GM12873 (cell line): ENCODE results near the gene SLC6A18.

ENCODE experiments used
- CTCF ChIP-seq: IDR thresholded peaks from 2 replicates; pipeline ENCODE4 v1.5.1; 2012; ENCODE audit warnings: low read depth, mild to moderate bottlenecking, moderate library complexity, low read length, control low read depth; ENCODE audit not compliant: insufficient read depth; ENCODE audit errors: missing control alignments

Gene SLC6A18

GRCh38 chr5:1180841-1181271 lies 44.3 kb upstream of the SLC6A18 start:
- TF ChIP-seq CTCF: no peak

GRCh38 chr5:1181451-1182359 lies 43.5 kb upstream of the SLC6A18 start:
- no peak for TF ChIP-seq CTCF

GRCh38 chr5:1182360-1182632 lies 42.9 kb upstream of the SLC6A18 start:
- no peak for TF ChIP-seq CTCF

- TF ChIP-seq CTCF: no peak
Measured at GRCh38 chr5:1182633-1183423, 42.4 kb upstream of the SLC6A18 start.

- TF ChIP-seq CTCF: no peak
Measured at GRCh38 chr5:1183424-1184162, 41.6 kb upstream of the SLC6A18 start.

GRCh38 chr5:1184163-1184470 lies 41.1 kb upstream of the SLC6A18 start:
- TF ChIP-seq CTCF: no peak

- TF ChIP-seq CTCF: no peak
Measured at GRCh38 chr5:1184481-1184880, 40.7 kb upstream of the SLC6A18 start.
